Activated CD4-positive, alpha-beta memory T cell treated with anti-CD3 and anti-CD28 coated beads, Interleukin-2, amount 10 ng/mL, durations not matched to agents 7 days and 5 days (primary cell): ENCODE results near the gene DNMT3B. TPM values are rescaled to one million over a fixed set of nuclear protein-coding genes. Genes with fewer than 3 reads are reported as not detected.
"Not testable (repeated sequence)": the region's sequence is repeated elsewhere in the genome, so short reads cannot be mapped to it uniquely, and the experiment has no call there.

Experiments used
- CTCF ChIA-PET: fragments of 350-600 bp; sonication (Branson Sonifier 250); formaldehyde crosslinking; loops from one replicate; lab custom pipeline; 2021; ENCODE audit warnings: antibody characterized with exemption, inconsistent platforms; lab: Charles Lee
- POLR2A ChIA-PET: fragments of 350-600 bp; sonication (Branson Sonifier 250); formaldehyde crosslinking; loops from one replicate; lab custom pipeline; 2021; ENCODE audit warnings: antibody characterized with exemption; lab: Charles Lee
- DNase-seq: peaks from one replicate; pipeline ENCODE4 v3.0.0-alpha.2; 2020
- H3K27ac Mint-ChIP-seq: one replicate; pipeline ENCODE4 v1.8.0; 2021; ENCODE audit warnings: mild to moderate bottlenecking, mixed read lengths
- H3K27me3 Mint-ChIP-seq: one replicate; pipeline ENCODE4 v1.8.0; 2021; ENCODE audit warnings: mixed read lengths
- H3K36me3 Mint-ChIP-seq: one replicate; pipeline ENCODE4 v1.8.0; 2021; ENCODE audit warnings: low read depth, mixed read lengths
- H3K4me1 Mint-ChIP-seq: one replicate; pipeline ENCODE4 v1.8.0; 2021; ENCODE audit warnings: mixed read lengths
- H3K4me3 Mint-ChIP-seq: one replicate; pipeline ENCODE4 v1.8.0; 2021; ENCODE audit warnings: mild to moderate bottlenecking, mixed read lengths
- H3K9me3 Mint-ChIP-seq: one replicate; pipeline ENCODE4 v1.8.0; 2021; ENCODE audit warnings: mixed read lengths
- total RNA-seq, 2 experiments: library from RNA; stranded (reverse); gene quantifications; one replicate each; pipeline ENCODE4 v1.2.3, GENCODE V29; 2021

DNMT3B gene
- total RNA-seq, 2 experiments from 2014 or later = 2.2 to 2.4 TPM

DNA sequence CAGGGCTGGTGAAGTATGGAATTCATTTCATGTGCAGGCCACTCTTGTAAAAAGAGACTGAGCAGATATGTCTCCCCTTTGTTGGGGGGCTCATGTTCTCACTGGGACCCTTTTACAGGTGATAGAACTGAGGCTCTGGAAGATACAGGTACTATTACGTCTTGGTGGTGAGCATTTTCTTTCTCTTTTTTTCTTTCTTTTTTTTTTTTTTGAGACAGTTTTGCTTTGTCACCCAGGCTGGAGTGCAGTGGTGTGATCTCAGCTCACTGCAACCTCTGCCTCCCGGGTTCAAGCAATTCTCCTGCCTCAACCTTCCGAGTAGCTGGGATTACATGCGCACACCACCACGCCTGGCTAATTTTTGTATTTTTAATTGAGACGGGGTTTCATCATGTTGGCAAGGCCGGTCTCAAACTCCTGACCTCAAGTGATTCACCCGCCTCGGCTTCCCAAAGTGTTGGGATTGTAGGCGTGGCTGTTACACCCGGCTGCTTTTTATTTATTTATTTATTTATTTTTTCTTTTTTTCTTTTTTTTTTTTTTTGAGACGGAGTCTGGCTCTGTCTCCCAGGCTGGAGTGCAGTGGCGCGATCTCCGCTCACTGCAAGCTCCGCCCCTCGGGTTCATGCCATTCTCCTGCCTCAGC lies 3.2 kb downstream of the DNMT3B start:
- Mint-ChIP-seq H3K27me3 (peaks cover 16% of the 10 kb centered on the region), H3K4me1 (peaks cover 15% of the 10 kb centered on the region)
- H3K4me3 Mint-ChIP-seq, H3K9me3 Mint-ChIP-seq, H3K36me3 Mint-ChIP-seq, POLR2A ChIA-PET, DNase-seq, H3K27ac Mint-ChIP-seq: not testable (repeated sequence)
- CTCF ChIA-PET = interaction anchor here (3.4 to 4.2 kb wide), 2 partner anchors 13 kb away, joined by 17 to 21 read pairs; no protein-coding TSS in a partner anchor

DNA sequence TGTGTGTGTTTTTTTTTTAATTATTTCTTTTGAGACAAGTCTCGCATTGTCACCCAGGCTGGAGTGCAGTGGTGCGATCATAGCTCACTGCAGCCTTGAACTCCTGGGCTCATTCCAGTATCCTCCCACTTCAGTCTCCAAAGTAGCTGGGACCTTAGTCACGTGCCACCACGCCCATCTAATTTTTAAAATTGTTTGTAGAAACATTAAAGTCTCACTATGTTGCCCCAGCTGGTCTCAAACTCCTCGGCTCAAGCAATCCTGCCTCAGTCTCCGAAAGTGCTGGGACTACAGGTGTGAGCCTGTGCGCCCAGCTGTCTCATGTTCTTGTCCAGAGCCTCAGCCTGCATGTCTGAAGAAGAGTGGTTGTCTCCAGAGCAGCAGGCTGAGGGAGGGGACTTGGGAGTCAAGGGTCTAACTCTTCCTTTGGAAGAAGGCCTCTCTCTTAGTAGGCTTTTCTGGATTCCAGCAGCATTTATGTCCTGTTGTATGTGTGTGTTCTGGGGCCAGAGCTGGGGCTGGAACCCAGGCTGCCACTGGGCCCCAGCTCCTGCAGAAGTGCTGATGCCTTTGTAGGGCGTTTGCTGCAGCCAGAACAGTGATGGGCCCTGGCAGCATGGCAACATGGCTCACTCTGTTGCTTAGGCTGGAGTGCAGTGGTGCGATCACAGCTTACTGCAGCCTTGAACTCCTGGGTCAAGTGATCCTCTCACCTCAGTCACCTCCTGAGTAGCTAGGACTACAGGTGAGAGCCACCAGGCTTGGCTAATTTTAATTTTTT lies 5.4 kb downstream of the DNMT3B start:
- no peak overlapping the region for H3K27ac Mint-ChIP-seq
- no peaks in the 10 kb centered on the region for H3K36me3 Mint-ChIP-seq
- peaks cover 12% of the 10 kb centered on the region for H3K27me3 Mint-ChIP-seq
- ChIA-PET CTCF (interaction anchor here (1.2 to 4.2 kb wide), 3 partner anchors 9 to 11 kb away, joined by 3 to 21 read pairs (median 4); no protein-coding TSS in a partner anchor), POLR2A (no interaction called here)
- H3K4me1 Mint-ChIP-seq = peaks cover 11% of the 10 kb centered on the region
- H3K9me3 Mint-ChIP-seq = no peaks in the 10 kb centered on the region
- DNase-seq = no peak
- no peak overlapping the region for H3K4me3 Mint-ChIP-seq

DNA sequence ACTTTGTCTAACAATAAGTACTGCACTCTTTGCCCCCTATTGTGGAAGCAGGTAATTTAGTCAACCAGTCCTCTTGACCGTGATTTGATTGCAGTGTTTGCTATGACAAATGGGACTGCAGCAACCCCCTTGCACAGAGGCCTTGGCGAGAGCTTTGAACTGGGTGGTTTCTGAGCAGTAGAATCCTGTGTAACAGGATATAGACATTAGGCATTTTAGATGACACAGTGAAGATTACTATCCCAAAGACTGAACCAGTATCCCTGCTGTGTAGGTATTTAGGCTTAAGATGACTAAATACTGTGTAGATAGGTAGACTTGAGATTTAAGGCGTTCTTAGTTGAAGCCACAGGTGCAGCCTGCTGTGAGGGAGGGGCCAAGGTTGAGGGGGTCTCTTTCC lies 9.9 kb downstream of the DNMT3B start:
- no peak for DNase-seq
- H3K4me3 Mint-ChIP-seq = no peak overlapping the region
- H3K9me3 Mint-ChIP-seq = no peaks in the 10 kb centered on the region
- no peaks in the 10 kb centered on the region for H3K27me3 Mint-ChIP-seq
- ChIA-PET CTCF (no interaction called here), POLR2A (no interaction called here)
- H3K4me1 Mint-ChIP-seq = peaks cover 7% of the 10 kb centered on the region
- no peak overlapping the region for H3K27ac Mint-ChIP-seq
- H3K36me3 Mint-ChIP-seq = no peaks in the 10 kb centered on the region

DNA sequence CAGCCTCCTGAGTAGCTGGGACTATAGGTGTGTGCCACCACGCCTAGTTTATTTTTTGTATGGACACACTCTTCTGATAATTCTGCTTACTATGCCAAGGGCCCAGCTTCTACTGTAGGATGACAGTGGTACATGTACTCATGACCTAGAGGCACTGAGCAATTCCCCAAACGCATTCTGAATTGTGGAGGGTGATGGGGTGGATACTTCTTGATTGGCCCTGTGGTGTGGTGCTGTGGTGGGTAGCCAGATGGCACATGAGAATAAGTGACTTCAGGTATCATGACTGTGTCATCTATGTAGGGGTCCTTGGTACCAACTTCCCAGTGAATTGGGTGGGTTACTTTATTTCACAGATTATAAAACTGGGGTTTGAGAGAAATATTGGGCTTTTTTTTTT lies 11.0 kb downstream of the DNMT3B start:
- ChIA-PET POLR2A (interaction anchor here (0.8 kb wide), 1 partner anchor 30 kb away, joined by 3 read pairs; the partner anchor contains the start of gene COMMD7), CTCF (interaction anchor here (9.1 kb wide), 1 partner anchor 99 kb away, joined by 241 read pairs; the partner anchor contains the start of gene C20orf203)
- no peaks in the 10 kb centered on the region for H3K27me3 Mint-ChIP-seq
- H3K27ac Mint-ChIP-seq = no peak overlapping the region
- H3K4me1 Mint-ChIP-seq = peaks cover 7% of the 10 kb centered on the region
- no peaks in the 10 kb centered on the region for H3K9me3 Mint-ChIP-seq
- no peaks in the 10 kb centered on the region for H3K36me3 Mint-ChIP-seq
- no peak for DNase-seq
- no peak overlapping the region for H3K4me3 Mint-ChIP-seq

DNA sequence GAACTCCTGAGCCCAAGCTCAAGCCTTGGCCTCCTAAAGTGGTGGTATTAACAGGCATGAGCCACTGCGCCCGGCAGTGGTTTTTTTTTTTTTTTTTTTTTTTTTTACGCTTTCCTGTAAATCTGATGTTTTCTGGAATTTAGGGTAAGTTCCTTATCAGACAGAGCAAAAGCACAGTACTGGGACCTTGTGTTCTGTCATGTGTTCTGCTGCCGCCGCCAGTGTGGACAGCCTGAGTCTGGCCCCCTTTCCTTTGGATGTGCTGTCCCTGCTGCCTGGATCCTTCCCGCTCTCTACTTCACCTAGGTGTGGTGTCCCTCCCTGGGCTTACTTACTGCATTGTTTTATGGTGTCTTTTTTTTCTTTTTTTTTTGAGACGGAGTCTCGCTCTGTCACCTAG lies 11.7 kb downstream of the DNMT3B start:
- H3K9me3 Mint-ChIP-seq = no peaks in the 10 kb centered on the region
- H3K4me3 Mint-ChIP-seq = no peak overlapping the region
- H3K4me1 Mint-ChIP-seq = peaks cover 7% of the 10 kb centered on the region
- H3K36me3 Mint-ChIP-seq = no peaks in the 10 kb centered on the region
- DNase-seq = no peak
- H3K27me3 Mint-ChIP-seq = no peaks in the 10 kb centered on the region
- POLR2A ChIA-PET = interaction anchor here (0.8 kb wide), 1 partner anchor 30 kb away, joined by 3 read pairs; the partner anchor contains the start of gene COMMD7
- no peak overlapping the region for H3K27ac Mint-ChIP-seq
- CTCF ChIA-PET = interaction anchor here (0.7 to 9.1 kb wide), 2 partner anchors 100 to 231 kb away, joined by 5 to 241 read pairs; partner anchors contain the start of gene C20orf203

DNA sequence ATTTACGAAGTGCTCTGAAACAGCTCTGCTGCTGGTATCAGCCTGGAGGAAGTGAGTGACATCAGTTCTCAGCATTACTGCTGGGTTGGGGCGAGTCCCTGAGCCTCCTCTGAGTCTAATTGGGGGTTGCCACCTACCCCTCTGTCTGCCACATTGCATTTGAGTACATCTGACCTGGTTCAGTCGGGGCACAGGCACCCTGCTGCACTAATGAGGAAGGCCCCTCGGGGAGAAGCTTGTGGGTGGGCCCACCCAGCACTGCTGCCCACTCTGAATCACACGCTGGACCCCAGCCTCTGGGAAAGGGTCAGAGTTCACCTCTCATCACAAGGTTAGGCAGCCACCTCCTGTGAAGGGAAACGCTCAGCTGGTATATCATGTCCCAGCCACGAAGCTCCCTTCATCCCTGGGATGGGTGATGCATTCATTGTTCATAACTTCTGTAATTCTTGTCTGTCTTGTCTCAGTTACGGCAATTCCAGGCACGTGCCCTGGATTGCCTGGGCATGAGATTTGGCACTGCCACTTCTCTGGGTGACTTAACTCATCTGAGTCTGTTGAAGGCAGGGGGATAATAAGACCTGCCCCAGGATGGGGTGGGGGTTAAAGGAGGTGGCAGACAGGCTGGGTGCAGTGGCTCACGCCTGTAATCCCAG lies 13.3 kb downstream of the DNMT3B start:
- ChIA-PET CTCF (interaction anchor here (0.7 to 9.1 kb wide), 4 partner anchors 9 to 101 kb away, joined by 3 to 241 read pairs (median 6); partner anchors contain the start of genes C20orf203 and DNMT3B), POLR2A (no interaction called here)
- H3K9me3 Mint-ChIP-seq = no peaks in the 10 kb centered on the region
- H3K4me3 Mint-ChIP-seq = no peak overlapping the region
- no peaks in the 10 kb centered on the region for H3K36me3 Mint-ChIP-seq
- no peak for DNase-seq
- no peaks in the 10 kb centered on the region for H3K27me3 Mint-ChIP-seq
- H3K4me1 Mint-ChIP-seq = peaks cover 7% of the 10 kb centered on the region
- no peak overlapping the region for H3K27ac Mint-ChIP-seq

DNA sequence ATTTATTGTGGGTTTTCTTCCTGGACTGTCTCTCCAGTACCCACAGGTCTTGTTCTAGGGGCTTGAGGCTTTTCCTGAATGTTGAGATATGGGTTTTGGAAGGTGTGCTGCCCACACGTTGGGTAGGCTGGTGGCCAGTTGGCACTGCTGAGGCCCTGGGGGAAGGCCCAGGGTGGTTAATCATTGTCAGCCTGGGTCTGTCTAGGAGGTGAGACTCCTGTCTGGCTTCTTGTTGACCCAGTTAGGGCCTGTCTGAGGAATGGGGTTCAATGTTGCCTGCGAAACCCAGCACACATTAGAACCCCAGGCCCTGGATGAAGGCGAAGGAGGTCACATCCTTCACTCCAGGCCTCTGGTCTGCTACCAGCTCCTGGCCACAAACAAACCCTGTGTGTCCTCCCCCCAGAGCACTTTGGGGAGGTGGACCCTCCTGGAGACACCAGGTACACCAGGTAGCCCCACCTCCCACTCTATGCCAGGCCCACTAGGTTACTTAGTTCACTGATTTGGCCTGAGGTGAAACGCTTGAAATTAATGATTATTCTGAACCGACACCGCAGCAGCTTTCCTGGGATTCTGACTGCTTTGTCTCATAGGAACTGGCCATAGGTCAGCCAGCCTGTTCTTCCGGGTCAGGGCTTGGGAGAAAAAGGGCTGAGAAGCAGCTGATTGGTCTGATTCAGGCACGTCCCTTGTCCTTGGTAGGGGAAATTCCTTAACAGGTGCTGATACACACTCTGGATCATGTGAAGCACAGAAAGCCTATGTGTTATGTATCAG lies 15.2 kb downstream of the DNMT3B start:
- DNase-seq = no peak

DNA sequence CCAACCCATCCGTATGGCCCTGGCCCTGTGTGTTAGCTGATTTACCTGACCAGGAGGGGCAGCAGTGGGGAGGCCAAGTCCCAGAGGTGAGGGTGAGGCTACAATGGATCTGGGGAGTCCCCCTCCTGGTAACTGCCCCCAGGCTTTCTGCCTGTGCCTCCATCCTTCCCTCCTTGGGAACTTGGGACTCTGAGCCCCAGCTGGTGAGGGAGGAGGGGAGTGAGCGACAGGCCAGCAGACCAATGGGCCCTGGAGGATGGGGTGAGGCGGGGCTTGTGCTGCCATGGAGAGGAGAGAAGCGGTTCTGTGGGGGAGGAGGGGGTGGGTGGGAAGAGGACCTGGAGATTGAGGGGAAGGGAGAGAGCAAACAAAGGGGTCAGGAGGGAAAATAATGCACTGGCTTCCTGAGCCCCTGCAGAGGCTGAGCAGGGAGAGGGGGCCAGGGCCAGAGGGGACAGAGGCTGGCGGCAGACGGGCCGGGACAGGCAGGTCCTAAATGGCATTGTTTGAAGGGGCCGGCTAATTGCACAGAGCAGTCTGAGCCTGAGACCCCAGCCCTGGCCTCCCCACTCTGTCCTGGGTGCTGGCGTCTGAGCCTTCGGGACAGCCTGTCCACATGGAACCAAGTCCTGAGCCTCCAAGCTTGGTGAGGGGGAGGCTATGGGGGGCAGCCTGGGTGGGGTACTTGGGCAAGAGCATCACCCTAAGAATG lies 17.5 kb downstream of the DNMT3B start:
- Mint-ChIP-seq H3K27ac (no peak overlapping the region), H3K4me1 (peaks cover 3% of the 10 kb centered on the region), H3K27me3 (no peaks in the 10 kb centered on the region), H3K4me3 (no peak overlapping the region), H3K9me3 (no peaks in the 10 kb centered on the region), H3K36me3 (no peaks in the 10 kb centered on the region)
- CTCF ChIA-PET = interaction anchor here (0.7 to 9.1 kb wide), 12 partner anchors 10 to 513 kb away, joined by 3 to 241 read pairs (median 8); partner anchors contain the start of genes C20orf203 and COMMD7
- no peak for DNase-seq
- POLR2A ChIA-PET = no interaction called here

More for the DNA sequence above, 15.2 kb downstream of the DNMT3B start:
- Mint-ChIP-seq H3K27me3 (no peaks in the 10 kb centered on the region), H3K27ac (no peak overlapping the region), H3K4me1 (peaks cover 3% of the 10 kb centered on the region), H3K9me3 (no peaks in the 10 kb centered on the region), H3K36me3 (no peaks in the 10 kb centered on the region), H3K4me3 (no peak overlapping the region)
- CTCF ChIA-PET = interaction anchor here (0.6 to 9.1 kb wide), 31 partner anchors 9 to 1586 kb away, joined by 3 to 241 read pairs (median 6); partner anchors contain the start of genes C20orf203, COMMD7, DNMT3B and ITCH
- POLR2A ChIA-PET = interaction anchor here (1.1 to 2.1 kb wide), 3 partner anchors 34 to 104 kb away, joined by 4 to 13 read pairs (median 11); partner anchors contain the start of genes C20orf203 and COMMD7

DNA sequence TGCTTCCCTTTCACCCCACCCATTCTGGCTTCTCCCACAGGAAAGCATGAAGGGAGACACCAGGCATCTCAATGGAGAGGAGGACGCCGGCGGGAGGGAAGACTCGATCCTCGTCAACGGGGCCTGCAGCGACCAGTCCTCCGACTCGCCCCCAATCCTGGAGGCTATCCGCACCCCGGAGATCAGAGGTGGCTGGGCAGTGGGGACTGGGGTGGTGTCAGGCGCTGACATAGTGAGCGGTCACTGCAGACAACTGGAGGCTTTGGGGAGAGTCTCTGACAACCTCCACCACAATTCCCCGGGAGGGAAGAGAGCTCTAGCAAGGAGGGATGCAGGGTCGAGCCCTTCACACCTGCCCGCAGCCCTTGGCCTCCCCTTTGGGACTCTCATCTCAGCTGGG lies 18.1 kb downstream of the DNMT3B start:
- no peak for DNase-seq
- ChIA-PET CTCF (interaction anchor here (9.1 kb wide), 1 partner anchor 106 kb away, joined by 241 read pairs; the partner anchor contains the start of gene C20orf203), POLR2A (no interaction called here)
- no peak overlapping the region for H3K4me3 Mint-ChIP-seq
- H3K4me1 Mint-ChIP-seq = peaks cover 3% of the 10 kb centered on the region
- no peaks in the 10 kb centered on the region for H3K9me3 Mint-ChIP-seq
- no peak overlapping the region for H3K27ac Mint-ChIP-seq
- H3K27me3 Mint-ChIP-seq = no peaks in the 10 kb centered on the region
- H3K36me3 Mint-ChIP-seq = no peaks in the 10 kb centered on the region

DNA sequence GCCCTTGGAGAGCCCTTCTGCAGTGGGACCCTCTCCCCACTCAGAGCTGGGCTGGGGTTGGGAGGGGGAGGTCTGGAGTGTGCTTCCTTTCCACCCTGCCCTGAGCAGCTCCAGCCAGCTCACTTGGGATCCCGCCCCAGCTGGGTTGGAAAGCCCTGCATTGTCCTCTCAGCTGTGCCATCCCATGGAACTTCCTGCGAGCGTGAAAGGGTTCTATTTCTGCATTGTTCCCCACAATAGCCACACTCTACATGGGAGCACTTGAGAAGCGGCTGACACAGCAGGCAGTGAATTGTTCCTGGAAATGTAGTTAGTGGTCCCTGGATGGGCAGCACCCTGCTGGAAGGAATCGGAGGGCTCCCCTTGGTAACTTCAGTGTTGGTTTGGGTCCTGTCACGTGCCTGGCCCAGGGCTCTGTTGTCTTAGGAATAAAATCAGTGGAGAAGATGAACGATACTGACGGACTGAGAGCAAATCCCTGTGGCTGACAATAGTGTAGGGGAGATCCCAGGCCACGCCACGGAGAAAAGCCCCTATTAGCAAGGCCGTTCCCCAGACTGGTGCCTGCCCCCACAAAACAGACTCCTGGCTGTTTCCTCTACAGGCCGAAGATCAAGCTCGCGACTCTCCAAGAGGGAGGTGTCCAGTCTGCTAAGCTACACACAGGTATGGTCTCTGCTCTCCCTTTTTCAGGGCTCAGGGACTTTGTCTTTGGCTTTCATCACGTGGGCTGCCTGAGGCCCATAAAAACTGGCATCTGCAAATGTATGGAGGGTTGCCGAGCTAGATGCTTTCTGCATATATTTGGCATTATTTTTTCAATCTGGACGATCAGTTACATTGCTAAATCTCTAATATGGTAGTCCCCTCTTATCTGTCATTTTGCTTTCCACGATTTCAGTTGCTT lies 18.8 kb downstream of the DNMT3B start:
- no peak for DNase-seq
- CTCF ChIA-PET = interaction anchor here (9.1 kb wide), 1 partner anchor 107 kb away, joined by 241 read pairs; the partner anchor contains the start of gene C20orf203
- Mint-ChIP-seq H3K4me3 (no peak overlapping the region), H3K27me3 (no peaks in the 10 kb centered on the region), H3K27ac (no peak overlapping the region), H3K9me3 (no peaks in the 10 kb centered on the region), H3K4me1 (peaks cover 3% of the 10 kb centered on the region), H3K36me3 (no peaks in the 10 kb centered on the region)
- POLR2A ChIA-PET = no interaction called here
